B cell (primary cell): ENCODE results near the gene TRDN.
"Not testable (repeated sequence)": the region's sequence is repeated elsewhere in the genome, so short reads cannot be mapped to it uniquely, and the experiment has no call there.

Experiments
- EZH2 ChIP-seq: IDR thresholded peaks from 2 replicates; pipeline ENCODE4 v1.6.1; 2012; ENCODE audit warnings: borderline replicate concordance, low read depth, mild to moderate bottlenecking, moderate library complexity, low read length; ENCODE audit not compliant: insufficient read depth, poor library complexity, severe bottlenecking
- TF ChIP-seq, protein P1 (sequence below): fragments of 200-600 bp; IDR thresholded peaks from one replicate; pipeline ENCODE4 v1.8.0; 2022; ENCODE audit warnings: antibody characterized with exemption, mild to moderate bottlenecking

DNA sequence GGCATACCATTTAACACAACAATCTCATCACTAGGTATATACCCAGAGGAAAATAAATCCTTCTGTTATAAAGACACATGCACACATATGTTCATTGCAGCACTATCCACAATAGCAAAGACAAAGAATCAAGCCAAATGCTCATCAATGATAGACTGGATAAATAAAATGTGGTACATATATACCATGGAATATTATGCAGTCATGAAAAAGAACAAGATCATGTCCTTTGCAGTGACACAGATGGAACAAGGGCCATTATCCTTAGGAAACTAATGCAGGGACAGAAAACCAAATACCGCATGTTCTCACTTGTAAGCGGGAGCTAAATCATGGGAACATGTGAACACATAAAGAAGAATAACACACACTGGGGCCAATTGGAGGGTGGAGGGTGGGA is 322.3 kb downstream of the TRDN start:
- TF ChIP-seq, protein P1, sequence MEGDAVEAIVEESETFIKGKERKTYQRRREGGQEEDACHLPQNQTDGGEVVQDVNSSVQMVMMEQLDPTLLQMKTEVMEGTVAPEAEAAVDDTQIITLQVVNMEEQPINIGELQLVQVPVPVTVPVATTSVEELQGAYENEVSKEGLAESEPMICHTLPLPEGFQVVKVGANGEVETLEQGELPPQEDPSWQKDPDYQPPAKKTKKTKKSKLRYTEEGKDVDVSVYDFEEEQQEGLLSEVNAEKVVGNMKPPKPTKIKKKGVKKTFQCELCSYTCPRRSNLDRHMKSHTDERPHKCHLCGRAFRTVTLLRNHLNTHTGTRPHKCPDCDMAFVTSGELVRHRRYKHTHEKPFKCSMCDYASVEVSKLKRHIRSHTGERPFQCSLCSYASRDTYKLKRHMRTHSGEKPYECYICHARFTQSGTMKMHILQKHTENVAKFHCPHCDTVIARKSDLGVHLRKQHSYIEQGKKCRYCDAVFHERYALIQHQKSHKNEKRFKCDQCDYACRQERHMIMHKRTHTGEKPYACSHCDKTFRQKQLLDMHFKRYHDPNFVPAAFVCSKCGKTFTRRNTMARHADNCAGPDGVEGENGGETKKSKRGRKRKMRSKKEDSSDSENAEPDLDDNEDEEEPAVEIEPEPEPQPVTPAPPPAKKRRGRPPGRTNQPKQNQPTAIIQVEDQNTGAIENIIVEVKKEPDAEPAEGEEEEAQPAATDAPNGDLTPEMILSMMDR: not testable (repeated sequence)
- TF ChIP-seq EZH2: not testable (repeated sequence)
